H1 (cell line): ENCODE measurements around the gene ACYP1.

Experiments used
- BACH1 ChIP-seq: IDR thresholded peaks from 2 replicates; pipeline ENCODE4 v1.6.1; 2012; ENCODE audit warnings: low read length, improper control_type of control experiment
- BRCA1 ChIP-seq: IDR thresholded peaks from 2 replicates; pipeline ENCODE4 v1.6.1; 2012; ENCODE audit warnings: low read depth, low read length, improper control_type of control experiment
- EGR1 ChIP-seq: IDR thresholded peaks from 2 replicates; pipeline ENCODE4 v1.6.1; 2011; ENCODE audit warnings: low read depth, low read length, borderline replicate concordance
- GABPA ChIP-seq: IDR thresholded peaks from 2 replicates; pipeline ENCODE4 v1.6.1; 2011; ENCODE audit warnings: mild to moderate bottlenecking, low read length, moderate library complexity, borderline replicate concordance; ENCODE audit not compliant: insufficient read depth
- JUND ChIP-seq: IDR thresholded peaks from 2 replicates; pipeline ENCODE4 v1.6.1; 2011; ENCODE audit warnings: mild to moderate bottlenecking, improper control_type of control experiment, low read length
- POLR2A ChIP-seq, 2 experiments: IDR thresholded peaks; 1 replicate in 1 of 2; 2 replicates in 1 of 2; pipeline ENCODE4 v1.6.1; 2011; ENCODE audit warnings: low read depth in 2 of 2, low read length in 2 of 2, mild to moderate bottlenecking in 2 of 2; ENCODE audit errors: control extremely low read depth in 1 of 2
- POLR2AphosphoS5 ChIP-seq: IDR thresholded peaks from 2 replicates; pipeline ENCODE4 v1.6.1; 2011; ENCODE audit warnings: low read depth, low read length
- RFX5 ChIP-seq: IDR thresholded peaks from 2 replicates; pipeline ENCODE4 v1.6.1; 2011; ENCODE audit warnings: low read depth, low read length, improper control_type of control experiment, borderline replicate concordance
- SAP30 ChIP-seq: fragments of 300-600 bp; sonication (generic); IDR thresholded peaks from 2 replicates; pipeline ENCODE4 v1.7.1; 2012; ENCODE audit warnings: low read length, moderate library complexity, mild to moderate bottlenecking, inconsistent platforms; ENCODE audit not compliant: insufficient read depth, insufficient replicate concordance
- ZNF274 ChIP-seq: IDR thresholded peaks from 2 replicates; pipeline ENCODE4 v1.7.0; 2012; ENCODE audit warnings: low read length, borderline replicate concordance; ENCODE audit errors: extremely low read depth
- TF ChIP-seq, protein P1 (sequence below), 3 experiments: IDR thresholded peaks; 1 replicate in 2 of 3; 2 replicates in 1 of 3; pipeline versions ENCODE4 v1.5.1 to v1.6.1; 2011; ENCODE audit warnings: low read length in 3 of 3, mild to moderate bottlenecking in 3 of 3, inconsistent platforms in 2 of 3, low read depth in 1 of 3, moderate library complexity in 1 of 3; ENCODE audit not compliant: insufficient read depth in 1 of 3; ENCODE audit errors: control extremely low read depth in 1 of 3

DNA sequence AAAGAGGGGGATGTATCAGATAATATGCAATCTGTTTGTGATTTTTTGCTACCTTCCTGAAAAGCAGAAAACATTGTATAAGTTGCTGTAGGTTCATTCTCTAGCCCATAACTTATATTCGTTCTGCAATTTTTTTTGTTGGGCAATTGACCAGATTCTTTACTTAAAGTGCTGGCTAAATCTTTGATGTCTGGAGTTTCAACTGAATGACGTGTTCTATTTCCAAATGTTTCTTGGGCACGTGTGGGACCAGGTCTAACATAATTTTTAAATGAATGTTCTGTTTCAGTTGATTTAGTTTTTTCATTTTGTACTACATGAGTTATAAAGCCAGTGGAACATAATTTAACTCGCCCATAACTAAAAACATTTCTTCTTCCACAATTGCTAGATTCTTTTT lies 16.3 kb downstream of the ACYP1 start:
- TF ChIP-seq JUND (no peak), RFX5 (no peak), POLR2A (IDR thresholded peaks at IDR 0.05; ENCODE audit: control extremely low read depth in 1 of 2, low read depth in 2 of 2, low read length in 2 of 2) (no peak), BACH1 (no peak), POLR2AphosphoS5 (no peak), ZNF274 (no peak), BRCA1 (no peak), EGR1 (no peak), GABPA (no peak), SAP30 (no peak)
- TF ChIP-seq, protein P1, sequence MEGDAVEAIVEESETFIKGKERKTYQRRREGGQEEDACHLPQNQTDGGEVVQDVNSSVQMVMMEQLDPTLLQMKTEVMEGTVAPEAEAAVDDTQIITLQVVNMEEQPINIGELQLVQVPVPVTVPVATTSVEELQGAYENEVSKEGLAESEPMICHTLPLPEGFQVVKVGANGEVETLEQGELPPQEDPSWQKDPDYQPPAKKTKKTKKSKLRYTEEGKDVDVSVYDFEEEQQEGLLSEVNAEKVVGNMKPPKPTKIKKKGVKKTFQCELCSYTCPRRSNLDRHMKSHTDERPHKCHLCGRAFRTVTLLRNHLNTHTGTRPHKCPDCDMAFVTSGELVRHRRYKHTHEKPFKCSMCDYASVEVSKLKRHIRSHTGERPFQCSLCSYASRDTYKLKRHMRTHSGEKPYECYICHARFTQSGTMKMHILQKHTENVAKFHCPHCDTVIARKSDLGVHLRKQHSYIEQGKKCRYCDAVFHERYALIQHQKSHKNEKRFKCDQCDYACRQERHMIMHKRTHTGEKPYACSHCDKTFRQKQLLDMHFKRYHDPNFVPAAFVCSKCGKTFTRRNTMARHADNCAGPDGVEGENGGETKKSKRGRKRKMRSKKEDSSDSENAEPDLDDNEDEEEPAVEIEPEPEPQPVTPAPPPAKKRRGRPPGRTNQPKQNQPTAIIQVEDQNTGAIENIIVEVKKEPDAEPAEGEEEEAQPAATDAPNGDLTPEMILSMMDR (IDR thresholded peaks at IDR 0.05; ENCODE audit: control extremely low read depth in 1 of 3, insufficient read depth in 1 of 3, low read depth in 1 of 3, low read length in 3 of 3), result no peak
